HG03045 (cell line): ENCODE data around the gene ITGB6.
"Not testable (repeated sequence)": the region's sequence is repeated elsewhere in the genome, so short reads cannot be mapped to it uniquely, and the experiment has no call there.

Source experiments
- ATAC-seq: cut with Tn5 transposase; IDR thresholded peaks from one replicate; pipeline ENCODE4 v1.9.1; 2021; ENCODE audit warnings: mild to moderate bottlenecking, moderate library complexity; ENCODE audit not compliant: unreplicated experiment

The ITGB6 gene

DNA sequence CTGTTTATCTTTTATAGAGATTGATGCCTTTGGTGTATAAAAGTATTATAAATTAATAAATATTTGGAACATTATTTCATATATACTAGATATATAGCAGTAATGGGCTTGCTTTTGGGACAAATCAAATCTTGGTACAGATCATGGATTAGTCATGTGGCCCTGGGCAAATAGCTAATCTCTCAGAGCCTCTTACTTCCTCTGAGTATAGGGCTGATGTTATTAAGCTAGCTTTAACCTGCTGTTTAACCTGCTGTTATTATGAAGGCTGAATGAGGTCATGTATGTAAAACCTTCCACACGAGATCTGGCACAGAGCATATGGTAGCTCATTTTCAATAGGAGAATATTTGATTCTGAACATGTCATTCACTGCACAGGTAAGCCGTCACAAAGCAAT, 5.7 kb downstream of the ITGB6 start:
- ATAC-seq = no peak

DNA sequence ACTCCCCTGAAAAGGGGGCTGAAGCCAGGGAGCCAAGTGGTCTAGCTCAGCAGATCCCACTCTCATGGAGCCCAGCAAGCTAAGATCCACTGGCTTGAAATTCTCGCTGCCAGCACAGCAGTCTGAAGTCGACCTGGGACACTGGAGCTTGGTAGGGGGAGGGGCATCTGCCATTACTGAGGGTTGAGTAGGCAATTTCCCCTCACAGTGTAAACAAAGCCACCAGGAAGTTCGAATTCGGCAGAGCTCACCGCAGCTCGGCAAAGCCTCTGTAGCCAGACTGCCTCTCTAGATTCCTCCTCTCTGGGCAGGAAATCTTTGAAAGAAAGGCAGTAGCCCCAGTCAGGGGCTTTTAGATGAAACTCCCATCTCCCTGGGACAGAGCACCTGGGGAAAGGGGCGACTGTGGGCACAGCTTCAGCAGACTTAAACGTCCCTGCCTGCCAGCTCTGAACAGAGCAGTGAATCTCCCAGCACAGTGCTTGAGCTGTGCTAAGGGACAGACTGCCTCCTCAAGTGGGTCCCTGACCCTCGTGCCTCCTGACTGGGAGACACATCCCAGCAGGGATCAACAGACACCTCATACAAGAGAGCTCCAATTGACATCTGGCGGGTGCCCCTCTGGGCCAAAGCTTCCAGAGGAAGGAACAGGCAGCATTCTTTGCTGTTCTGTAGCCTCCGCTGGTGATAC, 18.8 kb downstream of the ITGB6 start:
- not testable (repeated sequence) for ATAC-seq

DNA sequence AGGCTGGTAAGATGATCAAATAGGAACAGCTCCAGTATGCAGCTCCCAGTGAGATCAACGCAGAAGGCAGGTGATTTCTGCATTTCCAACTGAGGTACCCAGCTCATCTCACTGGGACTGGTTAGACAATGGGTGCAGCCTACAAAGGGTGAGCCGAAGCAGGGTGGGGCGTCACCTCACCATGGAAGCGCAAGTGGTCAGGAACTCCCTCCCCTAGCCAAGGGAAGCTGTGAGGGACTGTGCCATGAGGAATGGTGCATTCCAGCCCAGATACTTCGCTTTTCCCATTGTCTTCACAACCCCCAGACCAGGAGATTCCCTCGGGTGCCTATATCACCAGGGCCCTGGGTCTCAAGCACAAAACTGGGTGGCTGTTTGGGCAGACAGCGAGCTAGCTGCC, 19.4 kb downstream of the ITGB6 start:
- not testable (repeated sequence) for ATAC-seq

DNA sequence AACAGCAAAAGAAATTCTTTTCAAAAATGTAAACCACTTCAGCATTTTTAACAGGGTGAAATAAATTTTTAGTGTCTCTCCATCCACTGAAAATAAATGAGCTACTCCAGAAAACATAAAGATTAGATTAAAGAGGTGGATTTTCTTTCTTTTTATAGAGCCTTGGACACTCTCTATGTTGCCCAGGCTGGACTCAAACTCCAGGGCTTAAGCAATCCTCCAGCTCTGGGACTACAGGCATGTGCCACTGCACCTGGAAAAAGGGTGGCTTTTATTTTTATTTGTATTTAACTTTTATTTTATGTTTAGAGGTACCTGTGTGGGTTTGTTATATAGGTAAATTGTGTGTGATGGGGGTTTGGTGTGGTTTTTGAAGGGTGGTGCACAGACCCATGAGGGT, 19.9 kb downstream of the ITGB6 start:
- no peak for ATAC-seq

DNA sequence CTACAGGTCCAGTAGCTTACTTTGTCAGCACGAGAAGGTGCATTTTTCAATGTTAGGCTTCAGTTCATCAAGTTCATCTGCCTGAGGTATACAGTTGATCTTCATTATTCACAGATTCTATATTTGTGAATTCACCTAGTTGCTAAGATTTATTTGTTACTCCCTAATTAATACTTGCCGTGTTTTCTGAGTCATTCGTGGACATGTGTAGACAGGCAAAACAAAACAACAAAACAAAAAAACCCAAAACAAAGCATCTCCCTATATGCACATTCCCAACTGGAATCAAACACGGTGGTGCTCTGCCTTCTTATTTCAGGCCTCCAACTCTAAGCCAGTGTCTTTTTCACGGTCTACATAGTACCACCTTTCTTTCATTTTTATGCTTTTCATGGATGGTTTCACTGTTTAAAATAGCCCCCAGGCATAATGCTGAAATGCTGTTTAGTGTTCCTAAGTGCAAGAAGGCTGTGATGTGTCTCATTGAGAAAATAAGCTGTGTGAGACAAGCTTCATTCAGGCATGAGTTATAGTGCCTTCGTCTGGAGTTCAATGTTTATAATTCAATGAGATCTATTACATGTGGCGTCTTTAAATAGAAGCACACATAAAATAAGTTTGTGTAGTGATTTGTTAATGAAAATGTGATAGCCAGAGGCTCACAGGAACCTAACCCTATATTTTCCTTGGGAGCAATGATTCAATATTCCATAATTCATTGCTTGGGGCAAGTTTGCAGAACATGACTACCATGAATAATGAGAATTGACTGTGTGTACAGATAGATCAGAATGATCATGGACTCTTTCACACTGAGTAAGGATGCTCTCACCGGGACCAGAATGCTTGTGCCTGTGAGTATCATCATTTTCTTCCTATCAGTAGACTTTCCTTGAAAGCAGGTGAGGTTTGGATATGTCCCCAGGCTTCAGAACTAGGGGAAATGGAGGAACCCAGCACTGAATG, 24.6 kb downstream of the ITGB6 start:
- no peak for ATAC-seq

DNA sequence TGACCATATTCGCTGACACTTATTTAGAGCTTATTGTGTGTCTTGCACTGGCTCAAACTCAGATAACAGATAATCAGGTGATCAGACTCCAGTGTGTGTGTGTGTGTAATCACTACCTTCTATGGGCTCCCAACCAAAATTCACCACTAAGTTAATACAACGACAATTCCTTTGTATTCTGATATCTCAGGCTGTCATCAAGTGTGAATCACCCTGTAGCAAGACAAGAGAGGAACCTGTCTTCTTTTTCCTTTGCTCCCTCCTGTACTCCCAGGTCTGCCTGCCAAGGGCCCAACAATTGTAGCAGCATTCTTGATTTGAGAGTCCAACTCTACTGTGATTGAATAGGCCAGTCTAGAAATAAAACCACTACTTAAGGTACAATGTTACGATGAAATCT, 25.8 kb downstream of the ITGB6 start:
- no peak for ATAC-seq

DNA sequence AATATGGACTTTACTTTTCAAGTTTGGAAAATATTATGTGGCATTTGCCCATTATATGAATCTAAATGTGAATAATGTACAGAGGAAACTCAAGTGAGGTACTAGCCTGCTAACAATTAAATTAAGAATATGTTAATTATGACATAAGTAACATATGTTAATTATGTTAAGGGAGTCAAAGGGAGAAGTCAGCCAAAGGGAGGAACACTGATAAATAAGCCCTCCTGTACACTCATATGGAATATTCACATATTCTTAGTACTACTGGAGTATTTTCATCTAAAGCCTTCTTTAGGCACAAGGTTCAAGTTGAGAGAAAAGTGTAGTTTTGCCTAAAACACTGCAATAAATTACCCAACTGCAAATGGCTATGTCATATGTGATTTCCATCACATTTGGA, 30.1 kb downstream of the ITGB6 start:
- no peak for ATAC-seq

DNA sequence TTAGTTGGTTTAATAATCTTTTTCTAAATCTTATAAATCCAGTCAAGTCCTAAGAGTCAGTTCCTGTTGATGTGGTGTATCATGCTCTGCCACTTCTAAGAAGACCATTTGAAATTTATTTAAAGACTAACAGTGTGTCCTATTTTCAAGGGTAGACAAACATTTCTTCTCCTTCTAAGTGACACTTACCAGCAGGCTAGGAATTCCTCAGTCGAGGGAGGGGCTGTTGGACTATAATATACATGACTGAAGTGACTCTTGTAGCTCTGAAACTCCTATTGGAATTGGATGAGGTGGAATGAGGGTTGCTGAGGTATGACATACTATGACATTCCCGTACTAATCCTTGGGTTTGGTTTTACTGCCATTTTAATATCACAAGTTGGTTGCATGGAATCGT, 30.6 kb downstream of the ITGB6 start:
- no peak for ATAC-seq

DNA sequence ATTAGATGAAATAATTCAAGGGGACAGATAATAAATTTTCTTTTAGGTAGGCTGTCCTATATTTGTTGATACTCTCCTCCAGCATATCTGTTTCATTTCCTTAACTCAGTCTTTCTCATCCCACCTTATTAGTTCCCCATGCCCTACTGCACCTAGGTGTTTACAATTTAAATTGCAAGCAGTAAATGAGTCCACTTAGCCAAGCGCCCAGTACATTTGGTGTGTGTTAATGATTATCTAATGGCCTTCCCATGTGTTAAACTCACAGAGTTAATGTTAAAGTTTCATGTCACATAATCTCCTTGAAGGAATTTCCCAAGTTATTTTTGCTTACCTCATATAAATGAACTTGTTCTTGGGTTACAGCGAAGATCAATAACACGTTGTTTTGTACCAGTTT, 31.2 kb downstream of the ITGB6 start:
- no peak for ATAC-seq

DNA sequence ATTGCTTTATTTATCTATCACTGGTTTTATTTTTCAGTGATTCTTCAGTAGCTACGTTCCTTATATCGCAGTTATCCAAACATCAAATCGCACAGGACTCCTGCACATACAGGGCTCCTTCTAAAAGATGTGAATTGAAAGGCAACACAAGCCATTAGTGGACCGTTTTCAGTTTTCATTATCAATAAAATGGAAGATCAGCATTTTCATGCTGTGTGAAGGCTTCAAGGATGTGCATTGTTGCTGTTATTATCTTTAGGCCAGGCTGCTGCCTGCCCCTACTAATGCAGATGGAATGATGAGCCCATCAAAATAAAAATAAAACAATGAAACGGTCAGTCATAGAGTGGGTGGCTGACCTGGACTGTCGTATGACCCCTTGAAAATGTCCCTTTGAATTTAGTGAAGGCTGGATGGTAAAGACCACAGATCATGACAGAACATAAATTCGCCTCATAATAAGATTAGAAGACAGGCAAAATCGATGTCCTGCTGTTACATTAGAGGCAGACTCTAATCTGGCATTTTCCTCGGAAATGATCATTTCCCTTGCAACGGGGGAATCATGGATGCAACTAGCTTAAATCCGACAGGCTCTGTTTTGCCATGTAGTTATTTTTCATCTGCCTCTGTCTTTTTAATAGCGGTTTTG, 32.9 kb downstream of the ITGB6 start:
- ATAC-seq = no peak

DNA sequence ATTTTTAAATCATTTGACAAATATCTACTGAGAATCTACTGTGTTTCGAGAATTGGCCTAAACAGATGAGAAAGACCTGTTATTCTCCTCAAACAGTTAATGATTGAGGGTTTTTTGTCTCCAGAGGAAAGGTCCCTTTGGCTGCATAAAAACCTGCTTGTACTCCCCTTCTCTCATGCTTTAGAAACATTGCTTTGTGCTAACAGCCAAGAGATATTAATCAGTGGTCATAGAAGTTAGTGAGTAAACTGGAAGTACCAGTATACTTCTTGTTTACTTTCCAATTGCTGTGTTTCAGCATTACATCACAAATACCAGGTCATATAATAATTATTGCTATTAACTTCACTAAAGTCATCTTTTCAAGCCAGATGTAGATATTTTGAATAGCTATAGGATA, 34.1 kb downstream of the ITGB6 start:
- no peak for ATAC-seq

DNA sequence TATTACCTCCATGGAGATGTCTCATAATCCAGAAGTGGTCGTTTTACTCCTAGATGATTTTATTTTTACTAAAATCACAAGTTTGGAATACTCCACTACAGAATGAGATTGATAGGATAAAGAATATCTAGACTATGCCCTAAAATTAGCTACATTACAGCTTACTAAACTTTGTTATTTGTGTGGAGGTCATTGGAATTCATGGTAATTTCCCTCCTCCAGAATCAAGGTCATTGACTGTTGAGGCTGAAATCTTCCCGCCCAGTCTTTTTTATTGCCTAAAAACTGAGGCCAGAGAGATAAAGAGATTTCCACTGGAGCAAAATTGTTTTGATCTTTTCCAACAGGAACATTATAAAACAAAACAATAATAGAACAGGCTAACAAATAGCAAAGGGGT, 35.0 kb downstream of the ITGB6 start:
- ATAC-seq = no peak

DNA sequence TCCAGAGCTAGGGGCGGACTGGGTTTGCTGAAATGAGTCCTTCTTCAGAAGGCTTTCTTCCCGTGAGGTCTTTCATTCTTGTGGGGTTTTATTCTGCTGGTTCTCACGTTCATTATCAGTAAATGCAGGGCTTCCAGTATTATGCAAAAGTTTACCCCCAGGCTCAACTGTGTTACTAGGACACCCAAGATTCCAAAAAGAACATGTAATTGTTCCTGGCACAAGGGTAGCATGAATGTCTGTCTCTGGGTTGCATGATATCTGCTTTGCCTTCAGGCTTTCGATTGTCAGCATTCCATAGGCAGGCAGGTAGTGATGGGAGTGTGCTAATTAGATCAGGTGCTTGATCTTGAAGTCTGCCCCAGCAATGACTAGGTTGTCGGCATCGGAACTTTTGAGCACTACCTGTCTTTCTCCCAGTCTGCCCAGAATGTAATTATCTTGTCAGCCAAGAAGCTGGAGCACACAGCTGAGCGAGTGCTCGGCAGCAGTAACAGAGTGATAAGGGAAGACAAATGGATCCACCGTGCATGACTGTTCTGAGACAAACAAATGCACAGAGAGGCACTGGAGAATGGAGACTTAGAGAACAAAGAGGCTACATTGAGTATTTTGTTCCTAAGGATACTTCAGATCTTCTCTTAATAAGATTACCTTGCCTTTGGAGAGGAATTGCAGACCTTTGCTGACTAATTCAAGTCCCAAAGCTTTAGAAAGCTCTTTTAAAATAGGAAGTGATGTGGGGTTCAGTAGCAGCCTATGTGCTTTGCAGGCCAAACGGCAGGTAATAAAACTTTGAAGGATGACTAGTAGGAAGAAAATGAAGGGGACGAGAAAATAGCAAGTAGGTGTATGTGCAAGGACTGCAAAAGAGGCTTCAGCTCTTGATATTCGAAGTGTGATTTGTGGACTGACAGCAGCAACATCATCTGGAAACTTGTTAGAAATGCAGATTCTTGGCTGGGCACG, 41.9 kb downstream of the ITGB6 start:
- no peak for ATAC-seq

DNA sequence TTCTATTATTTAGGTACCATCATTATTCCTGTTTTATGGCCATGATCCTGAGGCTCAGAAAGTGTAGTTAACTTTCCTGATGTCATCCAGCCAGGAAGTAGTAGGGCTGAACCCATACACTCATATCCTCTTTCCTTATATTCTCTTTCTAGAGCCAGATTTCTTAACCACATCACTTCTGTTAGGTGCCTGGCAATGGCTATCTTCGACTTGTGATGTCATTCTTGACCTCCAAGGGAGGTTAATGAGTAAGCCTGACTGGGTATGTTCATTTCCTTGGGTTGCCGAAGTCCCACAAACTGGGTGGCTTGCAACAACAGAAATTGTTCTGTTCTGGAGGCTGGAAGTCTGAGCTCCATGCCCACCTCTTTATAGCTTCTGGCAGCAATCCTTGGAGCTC, 43.4 kb downstream of the ITGB6 start:
- ATAC-seq = no peak

DNA sequence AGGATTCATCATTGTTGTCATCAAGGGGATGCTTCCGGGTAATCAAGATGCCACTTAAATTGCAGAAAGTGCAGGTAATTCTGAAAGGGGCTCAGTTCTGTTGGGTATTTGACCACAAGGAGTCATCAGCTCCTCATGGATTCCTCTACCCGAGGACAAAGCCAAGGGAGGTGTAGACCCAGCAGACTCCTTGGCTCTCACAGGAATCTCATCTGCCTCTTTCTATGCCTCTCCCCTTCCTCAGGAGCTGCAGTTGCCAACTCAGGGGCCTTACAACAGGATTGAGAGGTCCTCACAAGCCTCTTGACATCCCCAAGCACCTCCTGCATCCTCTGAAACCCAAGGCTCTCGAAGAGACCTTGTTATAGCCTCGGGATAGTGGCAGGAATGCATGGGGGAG, 44.0 kb downstream of the ITGB6 start:
- ATAC-seq = no peak

DNA sequence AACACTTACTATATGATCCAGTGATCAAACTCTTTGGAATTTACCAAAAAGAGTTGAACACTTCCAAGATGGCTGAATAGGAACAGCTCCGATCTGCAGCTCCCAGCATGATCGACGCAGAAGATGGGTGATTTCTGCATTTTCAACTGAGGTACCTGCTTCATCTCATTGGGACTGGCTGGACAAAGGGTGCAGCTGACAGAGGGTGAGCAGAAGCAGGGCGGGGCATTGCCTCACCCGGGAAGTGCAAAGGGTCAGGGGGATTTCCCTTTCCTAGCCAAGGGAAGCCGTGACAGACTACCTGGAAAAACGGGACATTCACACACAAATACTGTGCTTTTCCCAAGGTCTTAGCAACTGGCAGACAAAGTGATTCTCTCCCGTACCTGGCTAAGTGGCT, 51.7 kb downstream of the ITGB6 start:
- ATAC-seq = not testable (repeated sequence)

DNA sequence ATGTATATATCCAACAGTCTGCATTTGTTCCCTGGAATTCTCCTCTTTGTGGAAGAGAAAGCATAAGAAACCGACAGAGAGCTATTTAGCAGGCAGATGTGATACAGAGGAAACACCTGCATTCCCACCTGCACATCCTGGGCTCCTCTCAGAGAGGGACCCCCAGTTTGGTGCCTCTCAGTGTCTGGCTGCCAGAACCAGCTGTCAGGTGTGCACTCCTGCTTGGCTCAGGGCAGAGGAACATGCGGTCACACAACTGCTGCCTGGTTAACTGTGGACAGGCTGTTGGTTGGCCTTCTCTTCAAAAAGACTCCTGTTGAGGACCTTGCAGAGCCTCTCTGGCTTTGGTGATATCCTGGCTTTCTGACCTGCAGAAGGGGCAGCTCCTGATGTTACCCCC, 54.6 kb downstream of the ITGB6 start:
- ATAC-seq = no peak

DNA sequence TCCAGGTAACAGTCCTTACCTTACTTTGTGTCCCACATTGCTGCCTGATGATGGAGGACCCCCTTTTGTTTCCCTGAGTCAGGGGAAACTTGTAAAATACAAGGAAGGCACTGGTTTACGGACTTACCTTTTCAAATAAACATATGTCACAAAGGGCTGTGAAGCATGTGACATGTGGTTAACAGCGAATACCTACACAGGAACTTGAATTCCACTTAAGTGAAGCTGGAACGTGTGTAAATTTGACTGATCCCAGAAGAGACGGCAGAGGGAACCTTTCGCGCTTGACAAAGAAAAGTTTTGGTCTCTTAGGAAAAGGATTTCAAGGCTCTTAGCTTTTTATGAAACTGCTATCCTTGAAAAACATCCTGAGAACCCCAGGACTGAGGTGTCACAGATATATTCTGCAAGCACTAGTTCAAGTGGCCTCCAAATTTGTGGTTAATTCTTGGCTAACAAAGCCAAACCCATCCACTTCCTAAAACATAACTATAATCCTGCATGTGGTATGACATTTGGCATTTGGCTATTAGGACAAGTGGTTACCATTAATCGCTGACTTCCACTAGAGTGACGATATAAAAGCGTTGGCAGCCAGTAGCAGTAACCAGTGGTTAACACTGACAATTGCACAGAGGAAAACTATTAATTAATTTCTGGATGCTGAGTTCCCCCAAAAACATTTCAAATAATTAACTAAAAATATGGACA, 55.6 kb downstream of the ITGB6 start:
- no peak for ATAC-seq

DNA sequence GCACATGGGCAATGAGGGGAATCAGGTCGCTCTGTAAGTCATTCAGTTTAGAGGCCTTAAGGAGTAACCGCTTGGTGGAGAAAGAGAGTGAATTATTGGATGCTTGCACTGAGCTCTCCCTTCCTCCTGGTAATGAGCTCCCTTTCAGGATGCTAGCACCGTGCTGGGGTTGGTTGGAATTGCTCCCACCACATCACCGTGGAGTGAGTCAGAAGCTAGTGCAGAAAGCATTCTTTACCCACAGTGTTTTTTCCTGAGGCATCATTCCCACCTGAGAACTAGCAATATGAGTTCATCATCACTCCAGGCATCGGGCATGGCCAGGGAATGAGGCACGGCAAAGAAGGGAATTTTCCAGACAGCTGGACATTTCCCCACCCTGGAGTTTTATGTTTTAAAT, 57.6 kb downstream of the ITGB6 start:
- no peak for ATAC-seq

DNA sequence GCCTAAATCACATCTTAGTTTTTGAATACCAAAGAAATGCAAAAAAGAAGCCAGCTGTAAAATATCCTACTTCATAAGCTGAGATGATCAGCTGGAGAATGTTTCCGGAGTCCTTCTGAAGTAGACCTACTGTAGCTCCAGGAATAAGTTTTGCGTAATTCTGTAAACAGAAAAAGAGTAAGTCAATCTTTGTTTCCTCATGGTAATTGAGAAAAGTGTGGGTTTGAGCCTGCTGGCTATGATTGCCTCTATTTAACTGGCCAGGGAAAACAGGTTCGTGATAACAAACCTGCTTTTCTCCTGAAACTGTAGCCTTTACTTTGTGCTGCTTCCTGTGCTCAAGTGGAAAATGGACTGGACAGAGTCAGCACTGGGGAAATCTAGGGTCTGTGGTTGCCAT, 58.2 kb downstream of the ITGB6 start:
- ATAC-seq = no peak
